ENCODE measurements around the gene GNAL. TPM values are rescaled to one million over a fixed set of nuclear protein-coding genes. Genes with fewer than 3 reads are reported as not detected.

GNAL gene
- total RNA-seq = 0.20 and 1.0 TPM in 2 replicates

DNA sequence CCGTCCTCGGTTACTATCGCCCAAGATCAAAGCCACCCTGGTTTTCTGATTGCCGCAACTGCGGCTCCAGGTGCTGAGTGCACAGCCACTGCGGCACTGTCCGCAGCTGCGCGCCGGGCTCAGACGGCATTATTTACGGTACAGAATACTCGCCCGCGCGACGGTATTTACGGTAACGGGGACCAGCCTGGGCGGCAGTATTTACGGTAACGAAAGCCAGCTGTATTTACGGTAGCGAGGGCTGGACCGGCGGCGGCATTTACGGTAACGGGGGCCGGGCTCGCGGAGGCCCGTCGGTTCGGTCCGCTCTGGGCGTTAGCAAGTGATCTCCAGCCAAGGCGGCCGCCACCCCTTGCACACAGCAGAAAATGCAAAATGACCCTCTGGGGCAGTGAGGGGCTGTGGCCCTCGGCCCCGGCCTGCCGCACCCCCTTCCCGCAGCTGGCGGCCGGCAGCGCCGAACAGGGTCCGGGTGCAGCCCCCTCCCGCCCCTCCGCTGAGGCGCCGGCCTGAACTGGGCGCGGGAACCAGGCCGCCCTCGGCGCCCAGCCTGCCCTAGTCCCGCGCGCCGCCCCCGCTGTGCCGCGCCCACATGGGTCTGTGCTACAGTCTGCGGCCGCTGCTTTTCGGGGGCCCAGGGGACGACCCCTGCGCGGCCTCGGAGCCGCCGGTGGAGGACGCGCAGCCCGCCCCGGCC is at the start of gene GNAL:
Gene GNAL (plus strand): TSS at position 293 of the 697 bp plus-strand sequence. CDS start 300 bp downstream, at position 593.

DNA sequence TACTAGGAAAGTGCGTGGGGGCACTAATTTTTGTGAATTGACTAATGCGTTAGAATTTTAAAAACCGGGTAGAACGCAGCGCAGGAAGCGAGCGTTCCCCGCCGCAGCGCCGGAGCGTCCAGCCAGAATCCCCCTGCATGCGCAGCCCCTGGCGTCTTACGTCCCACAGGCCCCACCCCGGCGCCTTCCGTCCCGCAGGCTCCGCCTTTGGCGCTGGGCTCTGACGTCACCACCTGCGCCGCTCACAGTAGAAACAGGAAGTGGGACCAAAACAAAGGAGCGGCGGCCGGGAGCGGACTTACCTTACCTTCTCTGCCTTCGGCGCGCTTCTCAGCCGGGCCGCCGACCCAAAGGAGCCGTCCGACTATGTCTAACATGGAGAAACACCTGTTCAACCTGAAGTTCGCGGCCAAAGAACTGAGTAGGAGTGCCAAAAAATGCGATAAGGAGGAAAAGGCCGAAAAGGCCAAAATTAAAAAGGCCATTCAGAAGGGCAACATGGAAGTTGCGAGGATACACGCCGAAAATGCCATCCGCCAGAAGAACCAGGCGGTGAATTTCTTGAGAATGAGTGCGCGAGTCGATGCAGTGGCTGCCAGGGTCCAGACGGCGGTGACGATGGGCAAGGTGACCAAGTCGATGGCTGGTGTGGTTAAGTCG is 162.2 kb downstream of the GNAL start, which contains the start of gene CHMP1B:
Gene CHMP1B (plus strand): TSS at position 268 of the 660 bp plus-strand sequence. CDS start 99 bp downstream, at position 367.

DNA sequence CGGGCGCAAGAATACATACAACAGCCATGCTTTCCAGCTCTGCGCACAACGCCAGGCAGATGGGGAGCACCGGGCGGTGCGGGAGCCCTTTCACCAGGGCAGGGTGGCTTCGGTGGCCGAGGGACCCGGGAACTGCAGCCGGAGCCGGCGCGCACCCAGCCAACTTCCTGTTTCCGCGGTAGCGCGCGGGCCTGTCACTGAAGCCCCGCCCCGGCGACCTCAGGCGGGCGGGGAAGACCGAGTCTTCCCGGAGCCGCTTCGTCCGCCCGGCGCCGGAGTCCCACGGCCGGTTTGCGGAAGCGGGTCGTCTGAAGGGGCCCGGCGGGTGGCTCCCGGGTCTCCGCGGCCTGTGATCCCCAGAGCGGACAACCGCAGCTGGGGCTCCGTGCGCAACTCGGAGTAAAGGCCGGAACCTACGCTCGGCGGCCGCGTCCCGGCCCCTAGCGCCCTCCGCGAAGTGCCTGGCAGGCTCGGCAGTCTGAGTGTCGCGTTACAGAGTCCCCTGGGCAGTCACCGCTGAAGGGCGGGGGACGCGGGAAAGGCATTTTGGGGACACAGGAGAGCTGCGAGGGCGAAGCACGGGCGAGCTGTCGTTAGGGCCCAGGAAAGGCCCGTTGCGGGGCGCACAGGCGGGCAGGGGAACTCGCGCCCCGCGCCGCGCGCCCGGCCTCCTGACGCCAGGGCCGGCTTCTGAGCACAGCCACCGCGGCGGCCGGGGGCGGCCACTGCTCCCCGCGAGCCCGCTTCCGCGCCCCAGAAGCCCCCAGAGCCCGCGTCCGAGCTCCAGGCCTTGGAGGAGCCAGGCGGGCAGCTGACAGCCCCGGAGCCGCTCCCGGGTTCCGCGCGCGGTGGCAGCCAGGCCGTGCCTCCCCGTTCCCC is 219.4 kb downstream of the GNAL start, which contains the start of gene MPPE1:
Gene MPPE1 (minus strand): TSS at position 136 of the 879 bp plus-strand sequence. CDS start 11,053 bp downstream, outside the sequence.

Other genes starting within 250 kb of the GNAL start
- gene SLC35G4, start 79.7 kb upstream of the GNAL start, total RNA-seq = not detected in 2 replicates
- 44.3 and 49.8 TPM in 2 replicates for gene CHMP1B, start 162.1 kb downstream of the GNAL start, total RNA-seq
- 32.6 and 34.8 TPM in 2 replicates for gene MPPE1, start 219.1 kb downstream of the GNAL start, total RNA-seq

All from smooth muscle cell of the pulmonary artery (primary cell).